Loucy (cell line): ENCODE data around the gene PSORS1C1.

Source experiments
- H2AFZ ChIP-seq: fragments of 200-600 bp; sonication (generic); 2 replicates; pipeline ENCODE4 v1.6.0; 2016; ENCODE audit warnings: antibody characterized with exemption, mild to moderate bottlenecking, low read length, moderate library complexity
- H3F3A ChIP-seq: fragments of 200-600 bp; 2 replicates; pipeline ENCODE4 v1.6.0; 2016; ENCODE audit warnings: antibody characterized with exemption, low read depth, mild to moderate bottlenecking
- H3K27me3 ChIP-seq: fragments of 200-600 bp; sonication (generic); 2 replicates; pipeline ENCODE4 v1.6.1; 2014; ENCODE audit warnings: low read length, mild to moderate bottlenecking; ENCODE audit not compliant: insufficient read depth, poor library complexity, severe bottlenecking
- H3K36me3 ChIP-seq: fragments of 200-600 bp; sonication (generic); 2 replicates; pipeline ENCODE4 v1.6.1; 2016; ENCODE audit warnings: low read length; ENCODE audit not compliant: insufficient read depth
- H3K4me1 ChIP-seq: fragments of 200-600 bp; sonication (generic); 2 replicates; pipeline ENCODE4 v1.5.1; 2014; ENCODE audit warnings: low read length, mild to moderate bottlenecking; ENCODE audit not compliant: insufficient read depth, poor library complexity, severe bottlenecking
- H3K4me2 ChIP-seq: fragments of 200-600 bp; sonication (generic); 2 replicates; pipeline ENCODE4 v1.6.0; 2014; ENCODE audit warnings: antibody characterized with exemption, low read length, low read depth, mild to moderate bottlenecking; ENCODE audit not compliant: poor library complexity, severe bottlenecking
- H3K4me3 ChIP-seq: fragments of 200-600 bp; sonication (generic); 2 replicates; pipeline ENCODE4 v1.5.1; 2014; ENCODE audit warnings: low read length, mild to moderate bottlenecking, mixed read lengths; ENCODE audit not compliant: poor library complexity, severe bottlenecking
- H3K79me2 ChIP-seq: fragments of 200-600 bp; sonication (generic); 2 replicates; pipeline ENCODE4 v1.6.1; 2014; ENCODE audit warnings: low read length; ENCODE audit not compliant: insufficient read depth
- H3K9ac ChIP-seq: fragments of 200-600 bp; sonication (generic); 2 replicates; pipeline ENCODE4 v1.6.0; 2014; ENCODE audit warnings: mild to moderate bottlenecking, low read depth, low read length, moderate library complexity; ENCODE audit not compliant: poor library complexity, severe bottlenecking
- H3K9me2 ChIP-seq: fragments of 200-600 bp; sonication (generic); replicated peaks from 2 replicates; pipeline ENCODE4 v1.6.1; 2016; ENCODE audit warnings: low read depth, low read length, mixed read lengths
- H3K9me3 ChIP-seq: fragments of 200-600 bp; sonication (generic); 2 replicates; pipeline ENCODE4 v1.6.1; 2014; ENCODE audit warnings: mild to moderate bottlenecking, antibody characterized with exemption, low read length, low read depth; ENCODE audit not compliant: insufficient read depth
- H4K20me1 ChIP-seq: fragments of 200-600 bp; sonication (generic); 2 replicates; pipeline ENCODE4 v1.6.0; 2014; ENCODE audit warnings: antibody characterized with exemption, low read length, mild to moderate bottlenecking; ENCODE audit not compliant: insufficient read depth, poor library complexity, severe bottlenecking
- CTCF ChIP-seq: fragments of 200-600 bp; sonication (generic); conservative IDR thresholded peaks from 2 replicates; pipeline ENCODE4 v1.5.1; 2014; ENCODE audit warnings: mild to moderate bottlenecking, antibody characterized with exemption, low read length
- EZH2phosphoT487 ChIP-seq: fragments of 200-600 bp; IDR thresholded peaks from 2 replicates; pipeline ENCODE4 v1.6.1; 2018; ENCODE audit warnings: antibody characterized with exemption, mild to moderate bottlenecking, moderate library complexity, borderline replicate concordance

Gene PSORS1C1

GRCh38 chr6:31144296-31144969, 29.8 kb downstream of the PSORS1C1 start:
- Histone ChIP-seq H3K79me2 (no peaks in the 10 kb centered on the region), H3F3A (no peaks in the 10 kb centered on the region), H4K20me1 (no peaks in the 10 kb centered on the region), H3K9me3 (no peaks in the 10 kb centered on the region), H3K4me3 (no peak overlapping the region), H2AFZ (no peak overlapping the region), H3K4me1 (no peaks in the 10 kb centered on the region), H3K36me3 (no peaks in the 10 kb centered on the region), H3K4me2 (no peak overlapping the region), H3K9me2 (no peaks in the 10 kb centered on the region), H3K27me3 (no peaks in the 10 kb centered on the region), H3K9ac (no peak overlapping the region)
- TF ChIP-seq EZH2phosphoT487, result no peak
- TF ChIP-seq CTCF, result no peak

- H3K4me1 ChIP-seq, result no peaks in the 10 kb centered on the region
- TF ChIP-seq EZH2phosphoT487 (no peak), CTCF (no peak)
- H4K20me1 ChIP-seq, result no peaks in the 10 kb centered on the region
- H3K9ac ChIP-seq, result no peak overlapping the region
- no peaks in the 10 kb centered on the region for H3F3A ChIP-seq
- H3K79me2 ChIP-seq, result no peaks in the 10 kb centered on the region
- no peaks in the 10 kb centered on the region for H3K36me3 ChIP-seq
- H3K27me3 ChIP-seq, result no peaks in the 10 kb centered on the region
- no peak overlapping the region for H3K4me2 ChIP-seq
- no peak overlapping the region for H3K4me3 ChIP-seq
- H2AFZ ChIP-seq, result no peak overlapping the region
- H3K9me3 ChIP-seq, result no peaks in the 10 kb centered on the region
- no peaks in the 10 kb centered on the region for H3K9me2 ChIP-seq
Measured at GRCh38 chr6:31144970-31145340, 30.4 kb downstream of the PSORS1C1 start.

- Histone ChIP-seq H2AFZ (no peak overlapping the region), H3K4me3 (no peak overlapping the region), H3K4me1 (no peaks in the 10 kb centered on the region), H3K9me3 (no peaks in the 10 kb centered on the region), H3K9ac (no peak overlapping the region), H3K79me2 (no peaks in the 10 kb centered on the region), H3K4me2 (no peak overlapping the region), H3K27me3 (no peaks in the 10 kb centered on the region), H3K9me2 (no peaks in the 10 kb centered on the region), H3K36me3 (no peaks in the 10 kb centered on the region), H4K20me1 (no peaks in the 10 kb centered on the region), H3F3A (no peaks in the 10 kb centered on the region)
- TF ChIP-seq CTCF (no peak), EZH2phosphoT487 (no peak)
Measured at GRCh38 chr6:31145386-31145785, 30.8 kb downstream of the PSORS1C1 start.
